Measurements from ENCODE around the gene SLC26A9.

The SLC26A9 gene

DNA sequence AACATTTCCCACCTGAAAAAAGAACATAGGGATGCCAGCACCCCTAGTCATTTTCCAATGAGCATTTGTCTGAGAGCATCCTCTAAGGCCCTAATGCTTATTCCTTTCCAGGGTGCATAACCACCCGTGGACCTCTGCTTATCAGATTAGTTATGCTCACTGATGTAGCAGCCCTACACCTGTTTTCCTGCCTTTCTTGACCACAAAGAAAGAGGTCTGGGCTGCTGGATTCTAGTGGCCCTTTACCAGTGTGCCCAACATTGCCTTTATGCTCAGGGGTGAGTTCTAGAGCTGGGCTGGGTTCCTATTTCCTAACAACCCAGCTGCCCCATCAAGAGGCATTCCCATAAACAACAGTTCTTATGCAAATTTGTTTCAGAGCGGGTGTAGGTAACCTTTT, 73.0 kb downstream of the SLC26A9 start:
- TF ChIP-seq, protein P1, sequence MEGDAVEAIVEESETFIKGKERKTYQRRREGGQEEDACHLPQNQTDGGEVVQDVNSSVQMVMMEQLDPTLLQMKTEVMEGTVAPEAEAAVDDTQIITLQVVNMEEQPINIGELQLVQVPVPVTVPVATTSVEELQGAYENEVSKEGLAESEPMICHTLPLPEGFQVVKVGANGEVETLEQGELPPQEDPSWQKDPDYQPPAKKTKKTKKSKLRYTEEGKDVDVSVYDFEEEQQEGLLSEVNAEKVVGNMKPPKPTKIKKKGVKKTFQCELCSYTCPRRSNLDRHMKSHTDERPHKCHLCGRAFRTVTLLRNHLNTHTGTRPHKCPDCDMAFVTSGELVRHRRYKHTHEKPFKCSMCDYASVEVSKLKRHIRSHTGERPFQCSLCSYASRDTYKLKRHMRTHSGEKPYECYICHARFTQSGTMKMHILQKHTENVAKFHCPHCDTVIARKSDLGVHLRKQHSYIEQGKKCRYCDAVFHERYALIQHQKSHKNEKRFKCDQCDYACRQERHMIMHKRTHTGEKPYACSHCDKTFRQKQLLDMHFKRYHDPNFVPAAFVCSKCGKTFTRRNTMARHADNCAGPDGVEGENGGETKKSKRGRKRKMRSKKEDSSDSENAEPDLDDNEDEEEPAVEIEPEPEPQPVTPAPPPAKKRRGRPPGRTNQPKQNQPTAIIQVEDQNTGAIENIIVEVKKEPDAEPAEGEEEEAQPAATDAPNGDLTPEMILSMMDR (IDR thresholded peaks at IDR 0.05) = no peak
- Histone ChIP-seq H2AFZ (no peak overlapping the region), H3K79me2 (no peaks in the 10 kb centered on the region), H3K4me1 (no peaks in the 10 kb centered on the region), H3K4me3 (ENCODE audit: low read depth, low read length) (no peak overlapping the region), H3K9ac (no peak overlapping the region), H3K27me3 (ENCODE audit: control insufficient read depth, insufficient read depth, low read length) (no peaks in the 10 kb centered on the region), H3K4me2 (ENCODE audit: low read length) (no peak overlapping the region), H3K9me3 (ENCODE audit: control insufficient read depth, low read length) (no peaks in the 10 kb centered on the region), H3K27ac (no peak overlapping the region), H3K36me3 (ENCODE audit: control insufficient read depth, insufficient read depth, low read length) (no peaks in the 10 kb centered on the region)
